Measurements from ENCODE around the gene PAFAH1B2.

Gene PAFAH1B2

DNA sequence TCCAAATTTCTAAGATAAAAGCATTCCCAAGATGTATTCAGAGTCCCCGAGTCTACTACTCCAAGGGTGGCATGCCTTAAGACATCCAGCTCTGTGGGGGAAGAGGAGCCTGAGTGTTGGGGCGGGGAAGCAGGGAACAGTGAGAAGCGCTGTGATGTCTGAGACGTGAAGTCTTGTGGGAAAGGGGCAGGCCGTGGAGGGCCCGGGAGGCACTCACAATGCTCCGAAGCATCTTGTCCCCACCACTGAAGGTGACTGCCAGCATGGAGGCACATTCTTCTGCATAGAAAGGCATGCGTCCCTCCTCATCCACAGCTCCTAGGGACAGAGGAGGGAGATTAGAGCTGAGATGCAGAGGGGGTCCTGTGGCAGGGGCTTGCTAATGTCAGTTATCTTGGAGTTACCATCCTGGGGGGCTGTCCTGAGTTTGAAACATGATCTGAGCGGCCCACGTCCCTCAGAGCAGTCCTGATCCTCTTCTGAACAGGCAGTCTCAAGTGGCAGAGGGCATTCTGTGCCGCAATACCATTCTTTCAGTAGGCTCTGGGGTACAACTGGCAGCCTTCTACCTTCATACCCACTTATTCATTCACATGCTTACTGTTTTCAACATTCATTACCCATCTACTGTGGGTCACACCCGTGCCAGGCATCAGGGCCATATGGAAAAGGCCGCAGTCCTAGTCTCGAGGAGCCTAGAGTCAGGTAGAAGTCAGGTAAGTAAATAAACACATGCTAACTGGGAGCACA, 79.1 kb downstream of the PAFAH1B2 start:
- no peak for DNase-seq

DNA sequence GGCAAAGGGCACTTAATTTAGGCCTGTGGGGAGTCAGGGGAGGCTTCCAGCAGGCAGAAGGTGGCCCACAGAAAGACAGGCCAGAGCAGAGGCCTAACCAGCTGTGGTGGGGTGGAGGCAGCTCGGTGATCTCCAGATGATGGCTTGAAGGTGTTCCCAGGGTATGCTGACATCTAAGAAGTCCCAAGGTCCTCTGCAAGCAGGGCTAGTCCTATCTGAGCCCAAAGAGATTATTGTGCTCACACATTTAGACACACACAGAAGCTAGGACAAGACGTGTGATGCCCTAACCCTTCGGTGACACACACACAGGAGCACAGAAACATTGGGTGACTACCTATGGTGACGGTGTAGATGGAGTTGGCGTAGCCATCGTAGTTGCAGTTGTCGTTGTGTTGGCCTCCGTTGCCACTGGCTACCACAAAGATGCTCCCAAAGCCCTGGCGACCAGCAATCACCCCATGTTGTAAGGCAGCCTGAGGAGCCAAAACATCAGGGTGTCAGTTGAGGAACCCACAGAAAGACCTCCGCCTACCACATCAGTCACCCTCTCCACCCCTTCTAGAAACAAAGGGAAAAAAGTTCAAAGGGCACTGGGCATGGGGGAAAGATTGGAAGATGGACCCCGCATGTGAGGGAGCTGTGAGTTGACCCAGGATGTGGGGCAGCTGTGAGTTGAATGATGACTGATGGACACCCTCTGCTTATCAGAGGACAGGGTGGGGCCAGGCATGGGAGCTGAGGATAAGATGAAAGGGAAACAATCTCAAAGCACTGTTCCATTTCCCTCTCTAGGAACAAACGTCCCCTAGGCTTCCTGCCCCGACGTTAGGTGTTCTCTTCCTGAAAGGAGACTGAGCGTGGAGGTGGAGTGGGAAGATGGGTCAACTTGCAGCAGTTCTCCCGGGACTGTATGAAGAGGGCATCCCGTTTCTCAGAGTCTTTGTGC, 79.9 kb downstream of the PAFAH1B2 start:
- no peak for DNase-seq

DNA sequence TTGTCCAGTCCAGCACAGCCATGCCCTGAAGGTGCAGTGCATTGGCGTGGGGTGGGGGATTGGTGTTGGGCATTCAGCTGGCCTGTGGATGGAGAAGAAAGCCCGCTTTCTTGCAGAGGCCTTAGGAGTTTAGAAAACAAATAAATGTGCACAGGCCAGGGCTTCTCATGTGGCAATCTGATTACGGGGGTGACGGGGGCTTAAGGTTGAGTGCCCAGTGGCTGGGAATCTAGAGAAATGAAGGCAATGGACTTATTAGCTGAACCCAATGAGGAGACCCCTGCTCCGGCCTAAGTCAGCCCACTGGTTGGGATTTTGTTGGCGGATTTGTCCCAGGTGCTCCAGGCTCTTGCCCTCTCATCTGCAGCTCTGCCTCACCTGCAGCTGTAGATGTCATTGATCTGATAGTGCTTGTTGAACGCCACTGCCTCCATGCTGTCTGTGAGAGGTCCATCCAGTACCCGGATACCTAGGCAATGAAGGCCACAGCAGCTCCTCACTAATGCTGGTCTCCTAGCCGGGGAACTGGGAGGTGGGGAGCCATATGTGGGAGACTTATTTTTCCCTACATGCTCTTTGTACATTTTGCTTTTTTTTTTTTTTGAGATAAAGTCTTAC, 81.6 kb downstream of the PAFAH1B2 start:
- no peak for DNase-seq
